ENCODE measurements around the gene SNRNP27.

The SNRNP27 gene

GRCh38 chr2:69914950-69915945 lies 21.5 kb downstream of the SNRNP27 start, which contains the start of gene MXD1:
Gene MXD1 (plus strand): TSS chr2:69915109. CDS start chr2:69915331, 222 bp downstream.
- DNase-seq (ENCODE audit: low spot score) (no peak), FAIRE-seq (no peak)

- DNase-seq (ENCODE audit: low spot score): no peak
- no peak for FAIRE-seq
These were observed 22.4 kb downstream of the SNRNP27 start for GRCh38 chr2:69916106-69916505.

GRCh38 chr2:69917852-69918251 lies 24.1 kb downstream of the SNRNP27 start:
- no peak for FAIRE-seq
- peak; percentile 28 for DNase-seq (ENCODE audit: low spot score)

- DNase-seq (ENCODE audit: low spot score): no peak
- FAIRE-seq: no peak
These were observed 24.6 kb downstream of the SNRNP27 start for GRCh38 chr2:69918401-69918800.

GRCh38 chr2:69923116-69923515 lies 29.4 kb downstream of the SNRNP27 start:
- FAIRE-seq (no peak), DNase-seq (ENCODE audit: low spot score) (no peak)

- no peak for FAIRE-seq
- no peak for DNase-seq (ENCODE audit: low spot score)
These were observed 33.2 kb downstream of the SNRNP27 start for GRCh38 chr2:69926849-69927515.

- DNase-seq (ENCODE audit: low spot score): no peak
- FAIRE-seq: no peak
These were observed 38.3 kb downstream of the SNRNP27 start for GRCh38 chr2:69931832-69932595.

GRCh38 chr2:69932596-69932922 lies 38.8 kb downstream of the SNRNP27 start:
- no peak for FAIRE-seq
- DNase-seq (ENCODE audit: low spot score): no peak

- FAIRE-seq: no peak
- DNase-seq (ENCODE audit: low spot score): no peak
These were observed 39.6 kb downstream of the SNRNP27 start for GRCh38 chr2:69933254-69933828.

- DNase-seq (ENCODE audit: low spot score) (peak; percentile 41), FAIRE-seq (no peak)
These were observed 40.3 kb downstream of the SNRNP27 start for GRCh38 chr2:69933839-69934613.

GRCh38 chr2:69934614-69934908 lies 40.8 kb downstream of the SNRNP27 start:
- FAIRE-seq: no peak
- no peak for DNase-seq (ENCODE audit: low spot score)

- DNase-seq (ENCODE audit: low spot score) (no peak), FAIRE-seq (no peak)
These were observed 41.3 kb downstream of the SNRNP27 start for GRCh38 chr2:69935011-69935410.

- no peak for FAIRE-seq
- no peak for DNase-seq (ENCODE audit: low spot score)
These were observed 43.1 kb downstream of the SNRNP27 start for GRCh38 chr2:69936906-69937305.

GRCh38 chr2:69937968-69938367 lies 44.2 kb downstream of the SNRNP27 start:
- FAIRE-seq: no peak
- no peak for DNase-seq (ENCODE audit: low spot score)

- FAIRE-seq (no peak), DNase-seq (ENCODE audit: low spot score) (no peak)
These were observed 46.0 kb downstream of the SNRNP27 start for GRCh38 chr2:69939722-69940121.

- DNase-seq (ENCODE audit: low spot score): no peak
- no peak for FAIRE-seq
These were observed 46.9 kb downstream of the SNRNP27 start for GRCh38 chr2:69940691-69941090.

- FAIRE-seq (no peak), DNase-seq (ENCODE audit: low spot score) (no peak)
These were observed 49.5 kb downstream of the SNRNP27 start for GRCh38 chr2:69943000-69943842.

- FAIRE-seq (no peak), DNase-seq (ENCODE audit: low spot score) (no peak)
These were observed 50.2 kb downstream of the SNRNP27 start for GRCh38 chr2:69943843-69944525.

- FAIRE-seq: no peak
- no peak for DNase-seq (ENCODE audit: low spot score)
These were observed 51.0 kb downstream of the SNRNP27 start for GRCh38 chr2:69944756-69945155.

Measured in urothelium cell line (cell line).